Globus pallidus (tissue), 1 donor: Measurements from ENCODE around the gene UFSP1.

Experiments used
- DNase-seq: peaks from one replicate; pipeline ENCODE4 v3.0.0-alpha.2; 2015; ENCODE audit warnings: low spot score

UFSP1 gene

DNA sequence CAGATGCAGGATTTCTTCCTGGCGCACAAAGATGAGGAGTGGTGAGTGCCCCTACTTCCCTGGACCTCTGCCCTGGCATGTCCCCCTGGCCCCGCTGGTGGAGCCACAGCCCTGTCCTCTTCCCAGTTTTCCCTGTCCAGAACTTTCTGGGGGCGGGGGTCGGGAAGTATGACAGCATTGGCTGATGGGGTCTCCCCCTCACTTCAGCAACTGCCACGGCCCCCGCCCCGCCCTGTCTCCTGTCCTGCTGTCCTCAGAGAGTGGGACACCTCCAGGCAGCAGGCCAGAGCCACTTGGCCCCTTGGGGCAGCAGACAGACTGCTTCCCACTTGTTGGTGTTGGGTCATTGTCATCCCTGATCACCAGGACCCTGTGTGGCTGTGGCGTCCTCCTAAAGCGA is 7.3 kb downstream of the UFSP1 start:
- no peak for DNase-seq

DNA sequence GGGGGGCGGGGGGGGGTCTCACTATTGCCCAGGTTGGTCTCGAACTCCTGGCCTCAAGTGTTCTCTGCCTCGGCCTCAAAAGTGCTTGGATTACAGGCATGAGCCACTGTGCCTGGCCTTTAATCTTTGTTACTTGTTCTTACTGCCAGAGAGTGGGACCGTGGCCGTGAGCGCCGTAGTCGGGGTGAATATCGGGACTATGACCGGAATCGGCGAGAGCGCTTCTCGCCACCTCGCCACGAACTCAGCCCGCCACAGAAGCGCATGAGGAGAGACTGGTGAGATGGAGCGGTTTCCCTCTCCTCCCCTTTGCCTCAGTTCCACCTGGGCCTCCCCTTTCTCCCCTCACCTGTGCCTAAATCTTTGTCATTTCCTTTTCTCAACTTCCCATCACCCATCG is 8.4 kb downstream of the UFSP1 start:
- DNase-seq: no peak

DNA sequence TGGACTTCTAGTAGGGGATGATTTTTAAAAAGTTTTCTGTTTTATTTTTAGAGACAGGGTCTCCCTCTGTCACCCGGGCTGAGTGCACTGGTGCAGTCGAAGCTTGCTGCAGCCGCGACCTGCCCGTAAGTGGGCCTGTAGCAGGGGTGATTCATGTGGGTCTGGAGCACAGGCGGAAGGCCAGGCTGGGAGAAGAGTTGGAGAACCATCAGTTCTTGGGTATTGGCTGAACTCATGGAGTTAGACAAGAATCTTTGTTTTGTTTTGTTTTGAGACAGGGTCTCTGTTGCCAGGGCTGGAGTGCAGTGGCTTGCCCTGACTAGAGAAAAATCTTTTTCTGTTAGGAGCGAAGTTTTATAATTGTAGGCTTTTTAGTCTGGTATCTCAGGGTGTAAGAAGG is 8.9 kb downstream of the UFSP1 start:
- no peak for DNase-seq

DNA sequence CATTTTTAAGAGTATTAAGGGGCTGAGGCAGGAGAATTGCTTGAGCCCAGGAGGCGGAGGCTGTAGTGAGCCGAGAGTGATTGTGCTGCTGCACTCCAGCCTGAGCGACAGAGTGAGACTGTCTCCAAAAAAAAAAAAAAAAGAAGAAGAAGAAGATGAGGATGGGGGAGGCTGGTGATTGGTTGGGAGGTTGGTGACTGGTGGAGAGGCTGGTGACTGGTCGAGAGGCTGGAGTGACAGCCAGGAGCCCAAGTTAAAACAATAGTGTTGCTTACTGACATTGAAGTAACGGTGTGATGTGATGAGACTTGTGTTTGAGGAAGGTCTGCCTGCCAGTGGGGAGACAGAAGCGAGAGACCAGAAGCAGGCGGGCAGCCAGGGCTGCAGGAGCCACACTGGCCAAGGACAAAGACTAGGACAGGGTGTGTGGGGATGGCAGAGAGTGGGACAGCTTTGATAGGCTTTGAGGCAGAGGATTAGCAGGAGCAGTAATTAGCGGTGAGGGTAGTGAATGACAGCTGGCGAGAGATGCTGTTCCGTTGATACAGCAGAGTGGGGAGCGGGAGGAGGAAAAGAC is 9.7 kb downstream of the UFSP1 start:
- DNase-seq: peak; percentile 65

DNA sequence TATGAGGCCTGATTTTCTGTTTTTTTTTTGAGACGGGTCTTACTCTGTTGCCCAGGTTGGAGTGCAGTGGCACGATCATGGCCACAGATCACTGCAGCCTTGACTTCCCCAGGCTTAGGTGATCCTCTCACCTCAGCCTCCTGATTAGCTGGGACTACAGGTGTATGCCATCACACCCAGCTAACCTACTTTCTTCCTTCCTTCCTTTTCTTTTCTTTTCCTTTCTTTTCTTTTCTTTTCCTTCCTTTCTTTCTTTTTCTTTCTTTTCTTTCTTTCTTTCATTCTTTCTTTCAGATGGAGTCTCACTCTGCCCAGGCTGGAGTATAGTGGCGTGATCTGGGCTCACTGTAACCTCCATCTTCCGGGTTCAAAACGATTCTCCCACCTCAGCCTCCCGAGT is 10.8 kb downstream of the UFSP1 start:
- no peak for DNase-seq

DNA sequence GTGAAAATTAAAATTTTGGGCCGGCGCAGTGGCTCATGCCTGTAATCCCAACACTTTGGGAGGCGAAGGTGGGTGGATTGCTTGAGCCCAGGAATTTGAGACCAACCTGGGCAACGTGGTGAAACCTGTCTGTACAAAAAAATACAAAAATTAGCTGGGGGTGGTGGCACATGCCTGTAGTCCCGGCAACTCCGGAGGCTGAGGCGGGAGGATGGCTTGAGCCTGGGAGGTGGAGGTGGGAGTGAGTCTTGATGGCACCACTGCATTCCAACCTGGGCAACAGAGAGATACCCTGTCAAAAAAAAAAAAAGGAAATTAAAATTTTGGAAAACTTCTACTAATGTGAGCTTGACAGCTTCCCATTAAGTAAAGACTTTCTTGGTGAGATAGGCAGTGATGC is 11.5 kb downstream of the UFSP1 start:
- no peak for DNase-seq

DNA sequence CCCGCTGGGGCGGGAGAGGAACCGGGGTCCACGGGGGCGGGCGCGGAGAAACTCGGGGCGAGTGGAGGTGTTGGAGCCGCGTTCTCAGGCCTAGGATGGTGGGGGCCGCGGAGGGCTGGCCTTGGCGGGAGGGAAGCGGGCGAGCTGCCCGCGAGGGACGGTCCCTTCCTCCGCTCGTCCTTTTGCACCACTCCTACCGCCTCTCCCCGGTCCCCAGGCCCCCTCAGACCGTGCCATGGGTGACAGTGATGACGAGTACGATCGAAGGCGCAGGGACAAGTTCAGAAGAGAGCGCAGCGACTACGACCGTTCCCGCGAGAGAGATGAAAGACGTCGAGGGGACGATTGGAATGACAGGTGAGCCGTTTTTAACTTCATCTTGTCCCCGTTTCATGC is 14.2 kb downstream of the UFSP1 start:
- DNase-seq: no peak

DNA sequence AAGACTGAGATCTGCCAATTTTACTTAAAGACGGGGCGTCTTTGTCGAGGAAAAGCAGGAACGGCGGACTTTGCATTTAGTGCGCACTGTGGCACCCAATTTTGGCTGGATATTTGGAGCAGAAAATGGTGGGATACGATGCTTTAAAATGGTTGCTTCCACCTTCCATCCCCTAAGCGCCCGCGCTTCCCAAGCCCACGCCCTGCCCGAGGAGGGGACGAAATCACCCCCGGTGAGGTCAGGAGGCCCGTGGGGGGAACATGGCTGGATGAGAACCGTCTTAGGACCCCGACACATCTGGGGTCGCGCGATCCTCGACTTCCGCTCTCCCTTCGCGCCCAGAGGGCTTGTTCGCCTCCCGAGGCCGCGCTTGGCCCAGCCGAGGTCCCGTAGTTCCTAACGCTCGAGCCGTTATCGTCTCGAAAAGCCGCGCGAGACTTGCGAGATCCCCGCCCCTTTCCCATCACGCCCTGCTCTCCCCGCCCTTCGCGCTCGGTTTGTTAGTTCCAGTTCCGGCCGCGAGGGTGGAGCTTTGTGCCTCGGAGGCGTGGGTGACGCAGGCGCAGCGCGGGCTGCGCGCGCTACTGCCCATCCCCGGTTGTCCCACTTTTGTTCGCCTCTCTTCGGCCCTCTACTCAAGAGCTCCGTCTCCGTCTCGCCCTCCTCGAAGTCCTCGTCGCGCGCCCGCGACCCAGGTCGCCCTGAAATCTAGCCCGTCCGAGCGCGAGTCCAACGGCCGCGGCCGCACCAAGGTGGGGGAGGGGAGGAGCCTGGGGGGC is 14.7 kb downstream of the UFSP1 start, which contains the start of gene SRRT:
TSS of gene SRRT (plus strand) at position 527 of the 779 bp plus-strand sequence. CDS start 488 bp downstream, outside the sequence.
- peak; percentile 99 for DNase-seq

DNA sequence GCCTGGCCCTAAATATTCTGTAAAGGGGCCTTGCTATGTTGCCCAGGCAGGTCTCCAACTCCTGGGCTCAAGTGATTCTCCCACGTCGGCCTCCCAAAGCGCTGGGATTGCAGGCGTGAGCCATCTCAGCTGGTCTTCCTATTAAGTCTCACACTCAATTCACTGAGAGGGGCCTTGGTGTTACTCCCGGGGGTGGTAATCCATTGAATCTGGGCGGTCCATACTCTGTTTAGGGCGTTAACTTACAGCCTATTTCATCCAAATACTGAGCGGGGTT is 15.3 kb downstream of the UFSP1 start:
- DNase-seq: no peak

DNA sequence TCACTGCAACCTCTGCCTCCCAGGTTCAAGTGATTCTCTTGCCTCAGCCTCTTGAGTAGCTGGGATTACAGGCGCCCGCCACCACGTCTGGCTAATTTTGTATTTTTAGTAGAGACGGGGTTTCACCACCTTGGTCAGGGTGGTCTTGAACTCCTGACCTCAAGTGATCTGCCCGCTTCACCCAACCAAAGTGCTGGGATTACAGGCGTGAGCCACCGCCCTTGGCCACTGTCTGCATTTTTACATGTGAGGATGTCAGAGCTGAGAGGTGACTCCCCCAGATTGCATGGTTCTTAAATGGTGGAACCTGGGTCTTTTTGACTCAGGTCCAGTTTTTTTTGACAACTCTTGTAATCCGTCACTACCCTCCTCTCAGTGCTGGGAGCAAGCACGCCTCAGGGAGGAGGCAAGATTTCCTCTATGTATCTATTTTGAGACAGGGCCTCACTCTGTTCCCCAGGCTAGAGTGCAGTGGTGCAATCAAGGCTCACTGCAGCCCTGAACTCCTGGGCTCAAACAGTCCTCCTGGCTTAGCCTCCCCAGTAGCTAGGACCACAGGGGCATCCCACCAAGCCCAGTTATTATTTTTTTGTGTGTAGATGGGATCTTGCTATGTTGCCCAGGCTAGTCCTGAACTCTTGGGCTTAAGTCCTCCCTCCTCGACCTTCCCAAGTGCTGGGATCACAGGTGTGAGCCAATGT is 15.8 kb downstream of the UFSP1 start:
- DNase-seq: no peak

DNA sequence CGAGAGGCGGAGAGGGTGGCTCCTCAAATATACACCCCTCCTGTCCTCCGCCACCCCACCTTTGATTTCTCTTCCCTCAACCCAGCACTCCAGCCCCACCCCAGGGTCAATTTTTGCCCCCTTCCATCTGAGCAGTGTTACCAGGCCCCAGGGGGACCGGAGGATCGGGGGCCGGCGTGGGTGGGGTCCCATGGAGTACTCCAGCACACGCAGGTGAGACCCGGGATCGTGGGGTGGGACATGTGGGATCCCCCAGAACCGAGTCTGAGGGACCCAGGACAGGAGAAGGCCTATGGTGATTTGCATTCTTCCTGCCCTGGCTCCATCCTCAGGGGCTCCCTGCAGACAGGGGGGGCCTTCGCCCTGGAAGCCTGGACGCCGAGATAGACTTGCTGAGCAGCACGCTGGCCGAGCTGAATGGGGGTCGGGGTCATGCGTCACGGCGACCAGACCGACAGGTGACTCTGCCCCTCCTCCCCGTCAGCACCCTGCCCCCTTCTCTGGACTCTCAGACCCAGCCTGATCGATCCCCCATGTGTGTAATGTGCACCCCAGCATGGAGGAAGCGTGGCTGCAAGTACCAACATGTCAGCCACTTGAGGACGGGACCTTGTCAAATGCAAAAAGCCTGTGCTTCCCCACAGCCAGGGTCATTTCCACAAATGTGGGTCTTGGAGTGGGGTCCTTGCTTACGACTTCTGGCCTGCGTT is 21.6 kb downstream of the UFSP1 start:
- DNase-seq: no peak

DNA sequence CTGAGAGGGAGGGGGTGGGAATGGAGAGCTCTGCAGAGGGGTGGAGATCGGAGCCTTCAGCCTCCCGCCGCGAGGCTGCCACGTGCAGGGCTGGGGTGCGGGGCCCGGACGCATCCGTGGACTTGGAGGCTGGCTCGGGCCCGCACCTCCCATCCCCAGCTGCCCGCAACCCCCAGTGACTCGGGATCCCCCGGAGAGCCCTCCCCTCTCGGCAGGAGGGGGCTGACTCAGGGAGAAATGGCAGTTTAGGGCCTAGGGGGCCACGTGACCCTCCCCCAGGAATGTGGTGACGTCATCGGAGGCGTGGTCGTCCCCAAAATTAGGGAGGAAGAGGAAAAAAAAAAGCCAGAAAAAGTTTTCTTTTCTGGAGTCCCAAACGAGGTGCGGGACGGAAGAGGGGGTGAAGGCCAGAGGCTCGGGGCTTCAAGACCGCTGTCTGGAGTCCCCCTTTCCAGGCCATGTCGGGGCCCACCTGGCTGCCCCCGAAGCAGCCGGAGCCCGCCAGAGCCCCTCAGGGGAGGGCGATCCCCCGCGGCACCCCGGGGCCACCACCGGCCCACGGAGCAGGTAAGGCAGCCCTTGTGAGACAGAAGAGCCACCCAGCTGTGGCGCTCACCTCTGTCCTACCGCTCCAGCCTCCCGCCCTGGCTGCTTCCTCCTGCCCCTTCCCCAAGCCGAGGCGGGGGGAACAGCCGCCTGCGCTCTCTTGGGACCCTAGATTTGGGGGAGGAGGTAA is 22.3 kb downstream of the UFSP1 start, which contains the start of gene TRIP6:
TSS of gene TRIP6 (plus strand) at position 348 of the 736 bp plus-strand sequence. CDS start at position 459, 111 bp downstream.
- peak; percentile 83 for DNase-seq

DNA sequence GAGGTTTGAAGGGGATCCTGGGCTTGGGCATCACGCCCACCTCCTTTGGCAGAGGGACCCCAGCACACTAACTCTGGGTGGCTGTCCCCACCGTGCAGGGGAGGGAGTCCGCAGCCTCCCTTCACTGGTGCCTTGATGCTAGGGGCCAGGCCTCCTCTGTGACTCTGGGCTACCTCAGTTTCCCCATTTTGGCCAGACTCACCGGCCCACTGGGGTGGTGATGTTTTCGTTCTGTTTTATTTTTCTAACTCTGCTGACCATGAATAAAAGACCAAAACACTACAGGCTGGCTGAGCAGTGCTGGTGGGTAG is 22.8 kb downstream of the UFSP1 start:
- no peak for DNase-seq

DNA sequence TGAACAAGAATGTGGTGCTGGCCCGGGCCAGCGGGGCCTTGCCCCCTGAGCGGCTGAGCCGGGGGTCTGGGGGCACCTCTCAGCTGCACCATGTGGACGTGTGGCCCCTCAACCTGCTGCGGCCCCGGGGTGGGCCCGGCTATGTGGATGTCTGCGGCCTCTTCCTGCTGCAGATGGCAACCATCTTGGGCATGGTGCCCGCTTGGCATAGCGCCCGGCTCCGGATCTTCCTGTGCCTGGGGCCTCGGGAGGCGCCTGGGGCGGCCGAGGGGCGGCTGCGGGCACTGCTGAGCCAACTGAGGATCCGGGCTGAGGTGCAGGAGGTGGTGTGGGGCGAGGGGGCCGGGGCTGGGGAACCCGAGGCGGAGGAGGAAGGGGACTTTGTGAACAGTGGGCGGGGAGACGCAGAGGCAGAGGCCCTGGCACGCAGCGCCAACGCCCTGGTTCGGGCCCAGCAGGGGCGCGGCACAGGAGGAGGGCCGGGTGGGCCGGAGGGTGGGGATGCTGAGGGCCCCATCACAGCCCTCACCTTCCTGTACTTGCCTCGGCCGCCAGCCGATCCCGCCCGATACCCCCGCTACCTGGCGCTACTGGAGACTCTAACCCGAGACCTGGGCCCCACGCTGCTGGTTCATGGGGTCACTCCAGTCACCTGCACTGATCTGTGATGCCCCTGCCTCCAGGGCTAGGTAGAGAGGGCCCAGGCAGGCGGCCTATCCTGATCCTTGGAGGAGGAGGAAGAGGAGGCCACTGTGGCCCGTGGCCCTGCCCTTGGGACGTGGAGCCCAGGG is 23.4 kb downstream of the UFSP1 start:
- peak; percentile 84 for DNase-seq

DNA sequence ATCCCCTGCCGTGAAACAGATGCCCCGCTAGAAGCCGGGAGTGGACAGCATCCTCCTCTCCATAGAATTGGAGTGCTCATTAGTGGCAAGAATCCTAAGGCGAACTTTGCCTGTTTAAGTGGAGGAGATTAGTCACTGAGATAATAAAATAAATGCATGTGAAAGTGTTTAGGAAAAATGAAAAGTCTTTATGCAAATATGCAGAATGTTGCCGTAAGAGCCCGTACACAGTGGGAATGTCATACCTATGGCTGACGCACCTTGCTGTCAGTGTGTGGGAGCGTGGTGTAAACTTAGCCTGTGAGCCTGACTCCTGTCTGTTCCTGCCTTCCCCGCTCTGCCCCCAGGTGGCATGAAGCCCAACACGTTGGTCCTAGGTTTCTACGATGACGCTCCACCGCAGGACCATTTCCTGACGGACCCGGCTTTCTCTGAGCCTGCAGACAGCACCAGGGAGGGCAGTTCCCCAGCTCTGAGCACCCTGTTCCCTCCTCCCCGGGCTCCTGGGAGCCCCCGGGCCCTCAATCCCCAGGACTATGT is 24.1 kb downstream of the UFSP1 start:
- DNase-seq: no peak

DNA sequence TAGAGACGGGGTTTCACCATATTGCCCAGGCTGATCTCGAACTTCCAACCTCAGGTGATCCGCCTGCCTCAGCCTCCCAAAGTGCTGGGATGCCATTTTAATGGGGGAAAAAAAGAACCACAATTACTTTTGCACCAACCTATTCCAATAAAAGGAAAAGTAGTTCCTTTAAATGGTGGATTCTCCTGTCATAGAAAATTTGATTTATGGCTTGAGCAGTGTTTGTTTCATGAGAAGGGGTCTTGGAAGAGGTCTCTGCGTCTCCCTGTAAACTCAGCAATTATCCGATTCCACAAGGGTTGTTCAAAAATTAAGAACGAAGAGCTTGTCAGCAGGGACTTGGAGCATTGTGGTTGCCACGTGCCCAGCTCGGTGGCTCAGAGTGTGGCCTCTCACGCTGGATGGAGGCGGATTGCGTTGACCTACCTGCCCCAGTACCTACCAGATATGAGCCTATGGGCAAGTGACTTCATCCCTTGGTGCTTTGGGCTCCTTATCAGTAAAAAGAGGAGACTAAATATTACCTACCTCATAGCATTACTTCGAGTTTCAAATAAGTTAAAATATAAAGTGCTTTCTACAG is 25.2 kb downstream of the UFSP1 start:
- no peak for DNase-seq

DNA sequence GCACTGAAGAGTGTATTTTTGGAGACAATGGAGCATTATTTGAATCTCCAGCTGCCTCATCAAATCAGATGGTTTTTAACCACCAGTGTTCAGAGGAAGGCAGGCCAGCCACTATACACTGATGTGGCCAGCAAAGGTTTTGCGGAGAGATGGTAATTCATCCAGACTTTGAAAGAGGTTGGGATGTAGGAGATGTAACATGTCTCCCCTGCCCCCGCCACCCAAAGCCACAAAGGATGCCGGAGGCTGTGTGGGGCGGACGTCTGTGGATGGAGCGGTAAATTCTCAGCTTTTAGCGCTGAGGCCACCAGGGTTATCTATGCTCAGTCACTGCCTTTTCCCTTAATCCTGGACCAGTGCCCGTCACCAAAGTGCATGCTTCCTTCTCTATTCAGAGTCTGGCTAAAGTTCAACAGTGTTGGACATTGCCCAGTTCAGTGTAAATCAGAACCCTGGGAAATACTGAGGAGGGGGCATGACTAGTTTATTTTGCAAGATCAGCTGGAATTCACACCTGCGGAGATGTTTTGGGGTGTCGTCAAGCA is 26.0 kb downstream of the UFSP1 start:
- DNase-seq: peak; percentile 53

DNA sequence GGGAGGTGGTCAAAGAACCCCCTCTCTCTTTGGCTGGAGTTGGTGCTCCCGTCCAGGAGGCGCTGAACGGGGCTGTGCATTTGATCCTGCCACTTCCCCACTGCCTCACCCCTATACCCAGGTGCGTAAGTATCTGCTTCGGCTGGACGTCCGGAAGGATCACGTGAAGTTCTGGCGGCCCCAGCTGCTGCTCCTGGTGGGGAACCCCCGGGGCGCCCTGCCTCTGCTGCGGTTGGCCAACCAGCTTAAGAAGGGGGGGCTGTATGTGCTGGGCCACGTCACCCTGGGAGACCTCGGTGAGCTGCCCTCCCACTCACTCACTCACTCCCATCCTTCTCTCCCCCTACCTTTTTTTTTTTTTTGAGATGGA is 27.9 kb downstream of the UFSP1 start:
- no peak for DNase-seq

DNA sequence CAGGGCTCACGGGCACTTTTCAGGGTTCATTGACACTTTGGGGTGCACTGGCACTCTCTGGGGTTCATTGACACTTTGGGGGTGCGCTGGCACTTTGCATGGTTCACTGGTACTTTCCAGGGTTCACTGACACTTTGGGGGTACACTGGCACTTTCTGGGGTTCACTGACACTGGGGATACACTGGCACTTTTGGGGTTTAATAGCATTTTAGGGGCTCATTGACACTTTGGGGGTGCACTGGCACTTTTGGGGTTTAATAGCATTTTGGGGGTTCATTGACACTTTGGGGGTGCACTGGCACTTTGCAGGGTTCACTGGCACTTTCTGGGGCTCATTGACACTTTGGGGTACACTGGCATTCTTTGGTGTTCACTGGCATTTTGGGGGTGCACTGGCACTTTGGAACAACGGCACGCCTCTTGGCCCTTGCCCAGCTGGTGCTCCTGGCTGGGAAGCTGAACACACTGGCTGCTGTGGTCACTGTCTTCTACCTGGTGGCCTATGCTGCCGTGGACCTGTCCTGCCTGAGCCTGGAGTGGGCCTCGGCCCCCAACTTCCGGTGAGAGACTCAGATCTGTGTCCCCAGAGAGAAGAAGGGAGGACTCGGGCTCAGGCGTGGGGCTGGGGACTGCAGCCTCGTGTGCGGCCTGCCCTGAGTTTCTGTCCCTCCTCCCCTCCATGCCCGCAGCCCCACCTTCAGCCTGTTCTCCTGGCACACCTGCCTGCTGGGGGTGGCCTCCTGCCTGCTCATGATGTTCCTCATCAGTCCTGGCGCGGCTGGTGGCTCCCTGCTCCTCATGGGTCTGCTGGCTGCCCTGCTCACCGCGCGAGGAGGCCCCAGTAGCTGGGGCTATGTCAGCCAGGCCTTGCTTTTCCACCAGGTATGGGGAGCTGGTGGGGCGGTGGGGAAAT is 28.6 kb downstream of the UFSP1 start:
- no peak for DNase-seq
